Measurements from ENCODE around the gene SPINK4.
A peak's percentile ranks its signal among the peaks of the same experiment; 100 is the strongest.

SPINK4 gene

DNA sequence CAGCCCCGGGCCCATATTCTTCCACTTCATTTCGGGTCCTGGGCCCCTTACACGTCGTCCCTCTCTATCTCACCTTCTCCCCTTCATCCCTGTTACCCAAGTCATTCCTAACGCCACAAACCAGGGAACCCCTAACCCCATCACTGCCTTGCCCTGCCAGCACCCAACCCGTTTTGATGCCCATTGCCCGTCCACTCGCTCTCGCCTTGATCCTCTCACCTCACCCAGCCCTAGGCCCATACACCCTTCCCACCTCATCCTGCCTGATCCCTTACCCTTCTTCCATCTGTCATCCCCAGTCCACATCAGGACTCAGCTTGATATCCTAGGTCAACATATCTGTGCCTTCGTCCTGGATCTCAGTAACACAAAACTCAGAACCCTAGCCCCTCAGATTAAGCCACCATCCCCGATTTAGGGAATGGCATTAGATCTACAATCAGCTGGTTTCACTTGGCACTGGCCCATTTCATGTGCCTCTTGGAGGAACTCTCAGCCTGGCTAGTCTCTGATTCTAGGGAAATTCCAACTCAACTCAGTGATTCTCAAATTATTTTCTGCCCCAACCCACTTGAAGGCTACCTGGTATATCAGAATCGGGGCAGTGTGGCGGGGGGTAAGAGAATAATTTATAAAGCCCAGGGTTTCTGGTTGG, 25.4 kb downstream of the SPINK4 start:
- peak overlapping the region; percentile 85 for H3K27ac ChIP-seq (ENCODE audit: low read length)
- H3K4me2 ChIP-seq (ENCODE audit: insufficient read depth, low read length), result peak overlapping the region; percentile 99
- peak overlapping the region; percentile 60 for H2AFZ ChIP-seq (ENCODE audit: low read depth, low read length)
- ATAC-seq (ENCODE audit: insufficient read depth, low read depth) (no peak), DNase-seq (no peak)
- H4K20me1 ChIP-seq (ENCODE audit: insufficient read depth, low read length), result peaks cover 2% of the 10 kb centered on the region; the same call in 1 of the 2 replicates
- no peaks in the 10 kb centered on the region for H3K27me3 ChIP-seq (ENCODE audit: insufficient read depth, low read length, poor library complexity)
- H3K4me3 ChIP-seq (ENCODE audit: low read depth in 1 of 2, low read length in 2 of 2), result peak overlapping the region; percentile 60 to 97
- no peaks in the 10 kb centered on the region for H3K9me3 ChIP-seq (ENCODE audit: insufficient read depth, low read length, severe bottlenecking)
- peaks cover 36% of the 10 kb centered on the region for H3K4me1 ChIP-seq (ENCODE audit: insufficient read depth, low read length)
- peak overlapping the region; percentile 94 for H3K9ac ChIP-seq (ENCODE audit: low read depth, low read length)
- peaks cover 55% of the 10 kb centered on the region for H3K79me2 ChIP-seq (ENCODE audit: insufficient read depth, low read length)
- no peak for TF ChIP-seq EZH2 (IDR thresholded peaks at IDR 0.05; ENCODE audit: borderline replicate concordance, low read depth, low read length, severe bottlenecking)
- TF ChIP-seq, protein P1, sequence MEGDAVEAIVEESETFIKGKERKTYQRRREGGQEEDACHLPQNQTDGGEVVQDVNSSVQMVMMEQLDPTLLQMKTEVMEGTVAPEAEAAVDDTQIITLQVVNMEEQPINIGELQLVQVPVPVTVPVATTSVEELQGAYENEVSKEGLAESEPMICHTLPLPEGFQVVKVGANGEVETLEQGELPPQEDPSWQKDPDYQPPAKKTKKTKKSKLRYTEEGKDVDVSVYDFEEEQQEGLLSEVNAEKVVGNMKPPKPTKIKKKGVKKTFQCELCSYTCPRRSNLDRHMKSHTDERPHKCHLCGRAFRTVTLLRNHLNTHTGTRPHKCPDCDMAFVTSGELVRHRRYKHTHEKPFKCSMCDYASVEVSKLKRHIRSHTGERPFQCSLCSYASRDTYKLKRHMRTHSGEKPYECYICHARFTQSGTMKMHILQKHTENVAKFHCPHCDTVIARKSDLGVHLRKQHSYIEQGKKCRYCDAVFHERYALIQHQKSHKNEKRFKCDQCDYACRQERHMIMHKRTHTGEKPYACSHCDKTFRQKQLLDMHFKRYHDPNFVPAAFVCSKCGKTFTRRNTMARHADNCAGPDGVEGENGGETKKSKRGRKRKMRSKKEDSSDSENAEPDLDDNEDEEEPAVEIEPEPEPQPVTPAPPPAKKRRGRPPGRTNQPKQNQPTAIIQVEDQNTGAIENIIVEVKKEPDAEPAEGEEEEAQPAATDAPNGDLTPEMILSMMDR (IDR thresholded peaks at IDR 0.05; ENCODE audit: borderline replicate concordance, extremely low read depth, low read length, poor library complexity, severe bottlenecking), result no peak
- H3K36me3 ChIP-seq (ENCODE audit: insufficient read depth, low read length), result peaks cover 54% of the 10 kb centered on the region

DNA sequence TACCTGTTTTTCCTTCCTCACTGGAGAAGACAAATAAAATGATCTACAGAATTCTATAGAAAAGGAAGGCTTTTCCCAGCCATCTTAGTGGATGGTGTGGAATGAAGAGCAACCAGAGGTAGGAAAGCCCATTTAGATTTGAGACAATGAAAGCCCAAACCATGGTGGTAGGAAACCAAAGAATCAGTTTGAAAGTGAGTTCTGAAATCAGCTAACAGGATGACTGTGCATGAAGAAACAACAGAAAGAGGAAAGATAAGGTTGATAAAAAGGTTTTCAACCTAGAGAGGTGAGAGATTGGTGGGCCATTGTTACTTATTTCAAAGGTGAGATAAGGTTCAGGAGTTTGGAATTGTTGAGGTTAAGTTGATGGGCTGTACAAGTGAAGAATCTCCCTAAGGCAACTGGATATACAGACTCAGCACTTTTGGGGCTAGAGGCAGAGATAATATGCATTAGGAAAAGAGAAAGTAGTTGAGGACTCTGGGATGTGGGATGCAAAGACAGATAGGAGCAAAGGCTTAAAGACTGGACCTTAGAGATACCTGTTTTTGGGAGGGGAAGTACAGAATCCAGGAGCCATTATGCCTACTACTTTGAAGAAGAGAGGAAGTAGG, 27.3 kb downstream of the SPINK4 start:
- TF ChIP-seq EZH2 (IDR thresholded peaks at IDR 0.05; ENCODE audit: borderline replicate concordance, low read depth, low read length, severe bottlenecking), result no peak
- Histone ChIP-seq H3K4me3 (ENCODE audit: low read depth in 1 of 2, low read length in 2 of 2) (no peak overlapping the region), H2AFZ (ENCODE audit: low read depth, low read length) (no peak overlapping the region), H3K4me2 (ENCODE audit: insufficient read depth, low read length) (peak overlapping the region; percentile 99; the same call in 1 of the 2 replicates), H3K79me2 (ENCODE audit: insufficient read depth, low read length) (peaks cover 46% of the 10 kb centered on the region), H4K20me1 (ENCODE audit: insufficient read depth, low read length) (peaks cover 2% of the 10 kb centered on the region; the same call in 1 of the 2 replicates), H3K4me1 (ENCODE audit: insufficient read depth, low read length) (peaks cover 36% of the 10 kb centered on the region), H3K36me3 (ENCODE audit: insufficient read depth, low read length) (peaks cover 56% of the 10 kb centered on the region), H3K27me3 (ENCODE audit: insufficient read depth, low read length, poor library complexity) (no peaks in the 10 kb centered on the region), H3K27ac (ENCODE audit: low read length) (no peak overlapping the region; the same call in 1 of the 2 replicates), H3K9me3 (ENCODE audit: insufficient read depth, low read length, severe bottlenecking) (no peaks in the 10 kb centered on the region), H3K9ac (ENCODE audit: low read depth, low read length) (no peak overlapping the region)
- ATAC-seq (ENCODE audit: insufficient read depth, low read depth) (no peak), DNase-seq (no peak)

DNA sequence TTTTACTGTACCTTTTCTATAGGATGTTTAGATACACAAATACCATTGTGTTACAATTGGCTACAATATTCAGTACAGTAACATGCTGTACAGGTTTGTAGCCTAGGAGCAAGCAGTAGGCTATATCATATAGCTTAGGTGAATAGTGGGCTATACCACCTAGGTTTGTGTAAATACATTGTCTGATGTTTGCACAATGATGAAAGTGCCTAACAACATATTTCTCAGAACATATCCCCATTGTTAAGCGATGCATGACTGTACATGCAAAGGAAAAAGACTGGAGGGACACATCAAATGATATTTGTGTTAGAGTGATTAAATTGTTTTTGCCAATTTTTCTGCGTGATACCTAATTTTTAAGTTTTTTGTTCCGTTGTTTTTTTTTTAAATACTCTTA, 30.2 kb downstream of the SPINK4 start:
- Histone ChIP-seq H2AFZ (ENCODE audit: low read depth, low read length) (no peak overlapping the region), H3K36me3 (ENCODE audit: insufficient read depth, low read length) (peaks cover 66% of the 10 kb centered on the region), H3K27ac (ENCODE audit: low read length) (no peak overlapping the region), H4K20me1 (ENCODE audit: insufficient read depth, low read length) (no peaks in the 10 kb centered on the region), H3K9ac (ENCODE audit: low read depth, low read length) (no peak overlapping the region), H3K4me1 (ENCODE audit: insufficient read depth, low read length) (peaks cover 24% of the 10 kb centered on the region), H3K79me2 (ENCODE audit: insufficient read depth, low read length) (peaks cover 24% of the 10 kb centered on the region), H3K27me3 (ENCODE audit: insufficient read depth, low read length, poor library complexity) (no peaks in the 10 kb centered on the region), H3K4me3 (ENCODE audit: low read depth in 1 of 2, low read length in 2 of 2) (no peak overlapping the region), H3K9me3 (ENCODE audit: insufficient read depth, low read length, severe bottlenecking) (no peaks in the 10 kb centered on the region), H3K4me2 (ENCODE audit: insufficient read depth, low read length) (no peak overlapping the region)
- TF ChIP-seq, protein P1 (IDR thresholded peaks at IDR 0.05; ENCODE audit: borderline replicate concordance, extremely low read depth, low read length, poor library complexity, severe bottlenecking), result no peak
- TF ChIP-seq EZH2 (IDR thresholded peaks at IDR 0.05; ENCODE audit: borderline replicate concordance, low read depth, low read length, severe bottlenecking), result no peak
- ATAC-seq (ENCODE audit: insufficient read depth, low read depth) (no peak), DNase-seq (no peak)

DNA sequence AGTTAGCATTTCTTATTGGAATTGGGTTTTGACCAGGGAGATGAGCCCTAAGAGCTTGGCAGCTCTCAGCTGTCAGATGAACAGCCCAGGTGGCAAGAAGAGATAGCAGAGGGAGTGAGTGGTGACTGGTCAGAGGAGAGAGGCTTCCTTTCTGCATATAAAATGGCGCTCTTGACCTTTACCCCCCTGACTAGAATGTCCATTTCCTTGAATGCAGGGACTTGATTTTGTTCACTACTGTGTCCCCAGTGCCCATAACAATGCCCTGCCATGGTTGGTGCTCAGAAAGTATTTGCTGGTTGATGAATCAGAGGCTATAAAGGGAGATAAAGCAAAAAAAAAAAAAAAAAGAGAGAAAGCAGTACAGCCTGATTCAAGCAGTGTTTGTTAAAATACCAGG, 32.1 kb downstream of the SPINK4 start:
- H3K27me3 ChIP-seq (ENCODE audit: insufficient read depth, low read length, poor library complexity), result no peaks in the 10 kb centered on the region
- ATAC-seq (ENCODE audit: insufficient read depth, low read depth), result no peak
- H3K4me1 ChIP-seq (ENCODE audit: insufficient read depth, low read length), result peaks cover 5% of the 10 kb centered on the region; the same call in 1 of the 2 replicates
- peaks cover 71% of the 10 kb centered on the region for H3K36me3 ChIP-seq (ENCODE audit: insufficient read depth, low read length)
- H4K20me1 ChIP-seq (ENCODE audit: insufficient read depth, low read length), result no peaks in the 10 kb centered on the region
- DNase-seq, result no peak
- peaks cover 7% of the 10 kb centered on the region for H3K79me2 ChIP-seq (ENCODE audit: insufficient read depth, low read length)
- TF ChIP-seq, protein P1 (IDR thresholded peaks at IDR 0.05; ENCODE audit: borderline replicate concordance, extremely low read depth, low read length, poor library complexity, severe bottlenecking), result no peak
- TF ChIP-seq EZH2 (IDR thresholded peaks at IDR 0.05; ENCODE audit: borderline replicate concordance, low read depth, low read length, severe bottlenecking), result no peak
- H3K4me3 ChIP-seq (ENCODE audit: low read depth in 1 of 2, low read length in 2 of 2), result no peak overlapping the region
- no peaks in the 10 kb centered on the region for H3K9me3 ChIP-seq (ENCODE audit: insufficient read depth, low read length, severe bottlenecking)
- no peak overlapping the region for H3K9ac ChIP-seq (ENCODE audit: low read depth, low read length)
- no peak overlapping the region for H3K4me2 ChIP-seq (ENCODE audit: insufficient read depth, low read length)
- no peak overlapping the region for H3K27ac ChIP-seq (ENCODE audit: low read length)
- H2AFZ ChIP-seq (ENCODE audit: low read depth, low read length), result no peak overlapping the region
